ENCODE measurements around the gene SH2D2A.

- TF ChIP-seq FOXJ3 (CRISPR knock-in tag; IDR thresholded peaks at IDR 0.05; ENCODE audit: borderline replicate concordance) (no peak), CTCF (IDR thresholded peaks at IDR 0.05) (no peak), CREB1 (CRISPR knock-in tag; IDR thresholded peaks at IDR 0.05) (no peak), E2F4 (CRISPR knock-in tag; IDR thresholded peaks at IDR 0.05; ENCODE audit: borderline replicate concordance, low read depth) (no peak), ESRRA (CRISPR knock-in tag; IDR thresholded peaks at IDR 0.05; ENCODE audit: borderline replicate concordance) (no peak), GABPB1 (CRISPR knock-in tag; IDR thresholded peaks at IDR 0.05) (no peak)
Observed at GRCh38 chr1:156848461-156849150, 32.0 kb upstream of the SH2D2A start.

Data from WTC11 (cell line).